Thoracic aorta (tissue), 2 donors: Measurements from ENCODE around the gene MAP2K1. TPM values are rescaled to one million over a fixed set of nuclear protein-coding genes. Genes with fewer than 3 reads are reported as not detected.

Experiments used
- ATAC-seq: fragments of 150-250 bp; one replicate; pipeline ENCODE4 v1.8.0; 2017; ENCODE audit warnings: low read depth; ENCODE audit not compliant: insufficient number of reproducible peaks, low FRiP score
- DNase-seq: peaks from one replicate; pipeline ENCODE4 v3.0.0-alpha.2; 2020; ENCODE audit warnings: low spot score
- H3K27ac ChIP-seq, 2 donors: fragments of 200-600 bp; sonication (generic); 1 replicate in 1 of 2; 2 replicates in 1 of 2; pipeline ENCODE4 v1.5.1; 2016; ENCODE audit warnings: mild to moderate bottlenecking in 2 of 2, moderate library complexity in 2 of 2
- H3K27me3 ChIP-seq: fragments of 200-600 bp; sonication (generic); replicated peaks from 2 replicates; pipeline ENCODE4 v1.6.0; 2016; ENCODE audit warnings: mild to moderate bottlenecking; ENCODE audit not compliant: insufficient read depth
- H3K36me3 ChIP-seq: fragments of 200-600 bp; sonication (generic); one replicate; pipeline ENCODE4 v1.5.1; 2016
- H3K4me1 ChIP-seq, 2 donors: fragments of 200-600 bp; sonication (generic); 1 replicate in 1 of 2; 2 replicates in 1 of 2; pipeline versions ENCODE4 v1.5.1 to v1.6.0; 2016; ENCODE audit warnings: low read depth in 2 of 2, mild to moderate bottlenecking in 1 of 2; ENCODE audit not compliant: control insufficient read depth in 1 of 2
- H3K4me3 ChIP-seq: fragments of 200-600 bp; sonication (generic); 2 replicates; pipeline ENCODE4 v1.5.1; 2016; ENCODE audit warnings: mild to moderate bottlenecking
- H3K9me3 ChIP-seq: fragments of 200-600 bp; sonication (generic); 2 replicates; pipeline ENCODE4 v1.5.1; 2016
- CTCF ChIP-seq: fragments of 200-600 bp; sonication (generic); IDR thresholded peaks from one replicate; pipeline ENCODE4 v1.5.1; 2019; ENCODE audit warnings: antibody characterized with exemption
- total RNA-seq, 2 donors: library from RNA; depleted of rRNA; stranded (reverse); fragments of >200 nt; gene quantifications; one replicate each; pipeline versions ENCODE4 v1.1.0 to v1.2.3, GENCODE V29; 2016

The MAP2K1 gene
- total RNA-seq, 2 donors from 2014 or later: 58.7 to 62.3 TPM

- Histone ChIP-seq H3K4me3 (no peak overlapping the region), H3K27me3 (no peaks in the 10 kb centered on the region), H3K9me3 (no peaks in the 10 kb centered on the region), H3K4me1 (no peaks in the 10 kb centered on the region), H3K27ac (no peak overlapping the region), H3K36me3 (no peaks in the 10 kb centered on the region)
- no peak for DNase-seq
- ATAC-seq: no peak
- no peak for TF ChIP-seq CTCF
Observed at GRCh38 chr15:66474135-66474534, 87.4 kb downstream of the MAP2K1 start.

DNA sequence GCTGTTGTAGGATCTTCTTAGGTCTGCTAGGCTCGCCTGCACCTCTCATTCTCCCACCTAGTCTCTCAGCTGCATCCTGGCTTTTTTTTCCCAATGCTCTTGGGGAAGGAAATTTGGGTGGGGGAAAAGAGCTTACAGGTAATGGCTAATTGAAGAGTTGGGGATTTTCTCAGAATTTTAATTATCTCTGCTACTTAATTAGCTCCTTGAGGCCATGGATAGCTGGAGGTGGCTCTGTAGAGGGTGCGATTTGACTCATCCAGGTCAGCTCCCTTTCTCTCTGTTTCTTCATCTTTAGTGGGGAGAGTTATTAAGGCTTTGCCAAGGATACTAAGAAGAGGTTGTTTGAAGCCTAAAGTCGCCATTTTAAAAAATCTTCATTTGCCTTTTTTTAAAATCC lies 88.3 kb downstream of the MAP2K1 start:
- Histone ChIP-seq H3K27ac (no peak overlapping the region), H3K36me3 (no peaks in the 10 kb centered on the region), H3K4me1 (no peaks in the 10 kb centered on the region), H3K27me3 (no peaks in the 10 kb centered on the region), H3K4me3 (no peak overlapping the region), H3K9me3 (no peaks in the 10 kb centered on the region)
- no peak for TF ChIP-seq CTCF
- DNase-seq (no peak), ATAC-seq (no peak)

- Histone ChIP-seq H3K27ac (no peak overlapping the region), H3K4me3 (no peak overlapping the region), H3K9me3 (no peaks in the 10 kb centered on the region), H3K27me3 (no peaks in the 10 kb centered on the region), H3K36me3 (no peaks in the 10 kb centered on the region), H3K4me1 (no peaks in the 10 kb centered on the region)
- no peak for TF ChIP-seq CTCF
- ATAC-seq (no peak), DNase-seq (no peak)
Observed at GRCh38 chr15:66476535-66476934, 89.8 kb downstream of the MAP2K1 start.

GRCh38 chr15:66477011-66477410 lies 90.3 kb downstream of the MAP2K1 start:
- H3K9me3 ChIP-seq: no peaks in the 10 kb centered on the region
- H3K27me3 ChIP-seq: no peaks in the 10 kb centered on the region
- peaks cover under 1% of the 10 kb centered on the region for H3K36me3 ChIP-seq
- TF ChIP-seq CTCF: no peak
- H3K4me1 ChIP-seq: no peaks in the 10 kb centered on the region
- ATAC-seq (no peak), DNase-seq (no peak)
- no peak overlapping the region for H3K4me3 ChIP-seq
- H3K27ac ChIP-seq: no peak overlapping the region

GRCh38 chr15:66480267-66480666 lies 93.6 kb downstream of the MAP2K1 start:
- no peaks in the 10 kb centered on the region for H3K4me1 ChIP-seq
- DNase-seq (no peak), ATAC-seq (no peak)
- peaks cover 12% of the 10 kb centered on the region for H3K36me3 ChIP-seq
- no peaks in the 10 kb centered on the region for H3K27me3 ChIP-seq
- no peaks in the 10 kb centered on the region for H3K9me3 ChIP-seq
- no peak for TF ChIP-seq CTCF
- no peak overlapping the region for H3K4me3 ChIP-seq
- no peak overlapping the region for H3K27ac ChIP-seq
